ENCODE data around the gene CCL23.

- TF ChIP-seq YY1 (IDR thresholded peaks at IDR 0.05; ENCODE audit: insufficient read depth, insufficient read length) (no peak), SUZ12 (IDR thresholded peaks at IDR 0.05; ENCODE audit: extremely low read depth, insufficient read depth, insufficient read length) (no peak), ZNF274 (IDR thresholded peaks at IDR 0.05; ENCODE audit: low read depth, low read length) (no peak)
Measured at GRCh38 chr17:36060816-36061215, 43.0 kb upstream of the CCL23 start.

Data from NT2/D1 (cell line).